AG09309 (cell line): ENCODE data around the gene KAZN.

Source experiments
- DNase-seq: peaks from one replicate; pipeline ENCODE4 v3.0.0-alpha.2; 2010; ENCODE audit warnings: low read depth
- H3K4me3 ChIP-seq: 2 replicates; pipeline ENCODE4 v1.5.1; 2011; ENCODE audit warnings: mild to moderate bottlenecking, low read depth, low read length, moderate library complexity; ENCODE audit not compliant: control insufficient read depth
- TF ChIP-seq, protein P1 (sequence below): IDR thresholded peaks from 2 replicates; pipeline ENCODE4 v1.5.1; 2011; ENCODE audit warnings: mild to moderate bottlenecking, low read depth, low read length, inconsistent platforms; ENCODE audit not compliant: insufficient read depth, control insufficient read depth; ENCODE audit errors: missing control alignments

The KAZN gene

GRCh38 chr1:15013767-15014166, 415.3 kb downstream of the KAZN start:
- H3K4me3 ChIP-seq, result no peak overlapping the region
- TF ChIP-seq, protein P1, sequence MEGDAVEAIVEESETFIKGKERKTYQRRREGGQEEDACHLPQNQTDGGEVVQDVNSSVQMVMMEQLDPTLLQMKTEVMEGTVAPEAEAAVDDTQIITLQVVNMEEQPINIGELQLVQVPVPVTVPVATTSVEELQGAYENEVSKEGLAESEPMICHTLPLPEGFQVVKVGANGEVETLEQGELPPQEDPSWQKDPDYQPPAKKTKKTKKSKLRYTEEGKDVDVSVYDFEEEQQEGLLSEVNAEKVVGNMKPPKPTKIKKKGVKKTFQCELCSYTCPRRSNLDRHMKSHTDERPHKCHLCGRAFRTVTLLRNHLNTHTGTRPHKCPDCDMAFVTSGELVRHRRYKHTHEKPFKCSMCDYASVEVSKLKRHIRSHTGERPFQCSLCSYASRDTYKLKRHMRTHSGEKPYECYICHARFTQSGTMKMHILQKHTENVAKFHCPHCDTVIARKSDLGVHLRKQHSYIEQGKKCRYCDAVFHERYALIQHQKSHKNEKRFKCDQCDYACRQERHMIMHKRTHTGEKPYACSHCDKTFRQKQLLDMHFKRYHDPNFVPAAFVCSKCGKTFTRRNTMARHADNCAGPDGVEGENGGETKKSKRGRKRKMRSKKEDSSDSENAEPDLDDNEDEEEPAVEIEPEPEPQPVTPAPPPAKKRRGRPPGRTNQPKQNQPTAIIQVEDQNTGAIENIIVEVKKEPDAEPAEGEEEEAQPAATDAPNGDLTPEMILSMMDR, result no peak

DNA sequence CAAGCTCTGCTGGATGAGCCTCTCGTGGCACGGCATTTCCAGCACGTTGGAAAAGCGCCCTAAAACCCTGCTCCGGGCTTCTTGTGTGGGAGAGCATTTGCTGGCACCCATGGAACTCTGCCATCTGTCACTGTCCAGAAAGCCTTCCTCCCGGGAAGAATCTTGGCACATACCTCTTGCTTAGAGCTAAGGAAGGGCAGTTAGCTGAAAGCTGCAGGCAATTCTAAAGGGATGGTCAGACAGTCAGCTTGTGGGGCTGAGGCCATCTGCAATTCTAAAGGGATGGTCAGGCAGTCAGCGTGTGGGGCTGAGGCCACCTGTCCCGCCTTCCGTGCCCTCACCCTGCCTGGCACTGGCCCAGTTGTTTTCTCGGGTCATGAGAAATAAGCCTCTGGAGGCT, 416.0 kb downstream of the KAZN start:
- TF ChIP-seq, protein P1, result no peak
- no peak overlapping the region for H3K4me3 ChIP-seq
- no peak for DNase-seq

More at GRCh38 chr1:15013767-15014166, 415.3 kb downstream of the KAZN start:
- no peak for DNase-seq

DNA sequence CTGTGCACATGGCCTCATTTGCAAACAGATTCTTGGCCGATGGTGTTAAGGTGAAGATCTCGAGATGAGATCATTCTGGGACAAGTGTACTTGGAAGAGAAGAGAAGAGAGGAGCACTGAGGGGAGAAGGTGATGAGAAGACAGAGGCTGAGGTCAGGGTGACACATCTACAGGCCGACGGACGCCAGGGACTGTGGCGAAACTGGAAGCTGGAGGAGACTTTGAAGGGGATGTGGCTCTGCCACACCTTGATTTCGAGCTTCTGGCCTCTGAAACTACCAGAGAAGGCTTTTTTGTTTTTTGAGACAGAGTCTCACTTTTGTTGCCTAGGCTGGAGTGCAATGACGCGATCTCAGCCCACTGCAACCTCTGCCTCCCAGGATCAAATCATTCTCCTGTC, 417.5 kb downstream of the KAZN start:
- TF ChIP-seq, protein P1, result no peak
- no peak for DNase-seq
- H3K4me3 ChIP-seq, result no peak overlapping the region

- TF ChIP-seq, protein P1, result no peak
- no peak overlapping the region for H3K4me3 ChIP-seq
- no peak for DNase-seq
Observed at GRCh38 chr1:15016526-15016925, 418.0 kb downstream of the KAZN start.

GRCh38 chr1:15017120-15017519, 418.6 kb downstream of the KAZN start:
- TF ChIP-seq, protein P1, result no peak
- no peak for DNase-seq
- no peak overlapping the region for H3K4me3 ChIP-seq

DNA sequence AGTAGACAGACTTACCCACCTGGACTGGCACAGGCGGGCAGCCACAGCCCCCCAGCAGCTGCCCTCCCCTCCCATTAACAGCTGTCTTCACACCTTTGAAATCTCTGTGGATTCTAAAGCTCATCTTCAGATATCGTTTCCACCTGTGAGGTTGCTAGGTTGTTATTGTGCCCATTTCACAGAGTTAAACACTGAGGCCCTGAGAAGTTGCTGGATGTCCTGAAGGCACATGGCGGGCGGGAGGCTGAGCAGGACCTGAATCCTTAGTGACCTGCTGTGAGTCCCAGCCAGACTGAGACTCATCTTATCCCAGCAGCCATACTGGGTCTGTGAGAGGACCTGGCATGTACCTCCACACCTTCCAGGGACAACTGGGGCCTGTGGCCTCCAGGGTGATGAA, 420.3 kb downstream of the KAZN start:
- H3K4me3 ChIP-seq, result no peak overlapping the region
- TF ChIP-seq, protein P1, result no peak
- DNase-seq, result no peak
